Activated B cell treated with CpG ODN at 0.5 μM for 24 hours (primary cell): ENCODE measurements around the gene PTH2R. TPM values are rescaled to one million over a fixed set of nuclear protein-coding genes. Genes with fewer than 3 reads are reported as not detected.
"Not testable (repeated sequence)": the region's sequence is repeated elsewhere in the genome, so short reads cannot be mapped to it uniquely, and the experiment has no call there.

Experiments used
- ATAC-seq: fragments of 200-7000 bp; cut with Tn5 transposase; one replicate; pipeline ENCODE4 v1.10.0; 2021; ENCODE audit warnings: low read depth, mild to moderate bottlenecking, moderate library complexity
- CTCF ChIA-PET: fragments of 350-600 bp; sonication (Branson Sonifier 250); formaldehyde crosslinking; loops from one replicate; lab custom pipeline; 2021; ENCODE audit warnings: antibody characterized with exemption; lab: Charles Lee
- POLR2A ChIA-PET: fragments of 350-600 bp; sonication (Branson Sonifier 250); formaldehyde crosslinking; loops from one replicate; lab custom pipeline; 2021; ENCODE audit warnings: antibody characterized with exemption; lab: Charles Lee
- DNase-seq: peaks from one replicate; pipeline ENCODE4 v3.0.0; 2022
- H3K27ac Mint-ChIP-seq: one replicate; pipeline ENCODE4 v1.8.0; 2020; ENCODE audit warnings: mixed read lengths
- H3K27me3 Mint-ChIP-seq: one replicate; pipeline ENCODE4 v1.8.0; 2021; ENCODE audit warnings: mixed read lengths
- H3K36me3 Mint-ChIP-seq: one replicate; pipeline ENCODE4 v1.8.0; 2021; ENCODE audit warnings: low read depth, mixed read lengths
- H3K4me1 Mint-ChIP-seq: one replicate; pipeline ENCODE4 v1.8.0; 2021; ENCODE audit warnings: mixed read lengths
- H3K4me3 Mint-ChIP-seq: one replicate; pipeline ENCODE4 v1.8.0; 2020; ENCODE audit warnings: mild to moderate bottlenecking, mixed read lengths
- H3K9me3 Mint-ChIP-seq: one replicate; pipeline ENCODE4 v1.8.0; 2020; ENCODE audit warnings: mixed read lengths
- intact Hi-C: fragments of 100-400 bp; cut with micrococcal nuclease; formaldehyde crosslinking; loops from one replicate; pipeline ENCODE4 v1.15.1; 2024
- total RNA-seq: library from RNA; stranded (reverse); gene quantifications from 2 replicates; pipeline ENCODE4 v1.2.3, GENCODE V29; 2022
- TF ChIP-seq, protein P1 (sequence below): fragments of 200-600 bp; IDR thresholded peaks from one replicate; pipeline ENCODE4 v1.8.0; 2022; ENCODE audit warnings: antibody characterized with exemption, mild to moderate bottlenecking

Gene PTH2R
- total RNA-seq, 1 donor from 2014 or later, result 0.29 TPM

DNA sequence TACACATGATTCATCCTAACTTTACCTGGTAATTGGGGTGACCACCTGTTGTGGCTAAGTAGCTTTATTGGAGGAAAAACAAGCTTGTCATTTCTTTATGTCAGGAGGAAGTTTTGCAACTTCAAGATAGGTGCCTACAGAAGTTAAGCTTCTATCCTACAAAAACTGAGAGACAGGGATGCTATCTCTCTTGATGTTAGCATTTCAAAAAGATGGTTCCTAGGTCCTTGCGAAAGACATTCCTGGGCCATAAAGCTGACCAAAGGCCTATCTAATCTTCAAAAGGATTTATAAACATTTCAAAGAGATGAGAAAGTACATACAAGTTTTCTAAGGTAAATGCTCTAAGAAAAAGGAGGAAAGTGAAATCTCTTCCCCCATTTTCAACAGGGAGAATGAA lies 61.0 kb downstream of the PTH2R start:
- TF ChIP-seq, protein P1, sequence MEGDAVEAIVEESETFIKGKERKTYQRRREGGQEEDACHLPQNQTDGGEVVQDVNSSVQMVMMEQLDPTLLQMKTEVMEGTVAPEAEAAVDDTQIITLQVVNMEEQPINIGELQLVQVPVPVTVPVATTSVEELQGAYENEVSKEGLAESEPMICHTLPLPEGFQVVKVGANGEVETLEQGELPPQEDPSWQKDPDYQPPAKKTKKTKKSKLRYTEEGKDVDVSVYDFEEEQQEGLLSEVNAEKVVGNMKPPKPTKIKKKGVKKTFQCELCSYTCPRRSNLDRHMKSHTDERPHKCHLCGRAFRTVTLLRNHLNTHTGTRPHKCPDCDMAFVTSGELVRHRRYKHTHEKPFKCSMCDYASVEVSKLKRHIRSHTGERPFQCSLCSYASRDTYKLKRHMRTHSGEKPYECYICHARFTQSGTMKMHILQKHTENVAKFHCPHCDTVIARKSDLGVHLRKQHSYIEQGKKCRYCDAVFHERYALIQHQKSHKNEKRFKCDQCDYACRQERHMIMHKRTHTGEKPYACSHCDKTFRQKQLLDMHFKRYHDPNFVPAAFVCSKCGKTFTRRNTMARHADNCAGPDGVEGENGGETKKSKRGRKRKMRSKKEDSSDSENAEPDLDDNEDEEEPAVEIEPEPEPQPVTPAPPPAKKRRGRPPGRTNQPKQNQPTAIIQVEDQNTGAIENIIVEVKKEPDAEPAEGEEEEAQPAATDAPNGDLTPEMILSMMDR, result no peak
- intact Hi-C loops, result loop anchor here (2.0 to 10.0 kb wide), 3 partner anchors 1109 to 1727 kb away; no protein-coding TSS in a partner anchor
- no peaks in the 10 kb centered on the region for H3K36me3 Mint-ChIP-seq
- POLR2A ChIA-PET, result no interaction called here
- no peak overlapping the region for H3K27ac Mint-ChIP-seq
- DNase-seq (no peak), ATAC-seq (no peak)
- peaks cover 6% of the 10 kb centered on the region for H3K9me3 Mint-ChIP-seq
- no peak overlapping the region for H3K4me3 Mint-ChIP-seq
- peaks cover 16% of the 10 kb centered on the region for H3K27me3 Mint-ChIP-seq
- no peaks in the 10 kb centered on the region for H3K4me1 Mint-ChIP-seq
- CTCF ChIA-PET, result no interaction called here

DNA sequence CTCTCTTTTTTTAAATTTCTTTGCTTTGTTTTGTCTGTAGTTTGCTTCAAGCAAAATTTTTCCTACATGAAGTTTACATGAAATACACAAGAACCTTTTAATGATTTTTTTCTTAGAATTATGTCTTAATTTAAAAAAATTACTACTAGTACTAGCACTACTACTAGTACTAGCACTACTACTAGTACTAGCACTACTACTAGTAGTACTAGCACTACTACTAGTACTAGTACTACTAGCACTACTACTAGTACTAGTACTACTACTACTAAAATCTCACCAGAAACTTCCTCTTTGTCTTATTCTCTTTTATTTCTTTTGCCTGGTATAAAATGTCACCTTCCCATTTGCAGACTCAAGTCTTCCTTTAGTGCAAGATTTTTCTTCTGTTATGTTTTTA lies 71.1 kb downstream of the PTH2R start:
- TF ChIP-seq, protein P1, result no peak
- Mint-ChIP-seq H3K9me3 (peaks cover 2% of the 10 kb centered on the region), H3K27ac (no peak overlapping the region), H3K4me1 (peaks cover 6% of the 10 kb centered on the region), H3K27me3 (no peaks in the 10 kb centered on the region), H3K4me3 (no peak overlapping the region), H3K36me3 (no peaks in the 10 kb centered on the region)
- ATAC-seq (no peak), DNase-seq (no peak)
- intact Hi-C loops, result no loop called here
- POLR2A ChIA-PET, result no interaction called here
- CTCF ChIA-PET, result no interaction called here

DNA sequence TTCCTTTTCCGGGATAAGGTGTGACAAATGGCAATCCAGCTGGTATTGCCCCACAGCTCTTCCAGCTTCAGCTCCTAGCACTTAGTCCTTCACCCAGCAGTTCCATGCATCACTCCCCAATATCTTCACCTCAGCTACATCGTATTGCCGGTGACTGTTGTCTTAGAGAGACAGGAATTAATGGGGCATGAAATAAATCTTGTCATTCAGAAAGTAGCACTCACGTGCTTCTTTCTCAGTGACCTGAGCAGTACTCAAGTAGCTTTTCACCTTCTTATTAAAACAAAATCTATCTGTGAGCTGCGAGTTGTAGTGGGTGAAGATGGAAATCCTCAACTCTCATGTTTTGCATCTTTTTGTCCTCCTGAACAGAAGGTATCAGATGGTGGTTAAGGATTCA lies 72.8 kb downstream of the PTH2R start:
- intact Hi-C loops, result no loop called here
- Mint-ChIP-seq H3K4me1 (peaks cover 6% of the 10 kb centered on the region), H3K36me3 (no peaks in the 10 kb centered on the region), H3K27ac (no peak overlapping the region), H3K4me3 (no peak overlapping the region), H3K27me3 (no peaks in the 10 kb centered on the region), H3K9me3 (no peaks in the 10 kb centered on the region)
- ATAC-seq (no peak), DNase-seq (no peak)
- CTCF ChIA-PET, result interaction anchor here (1.0 kb wide), 1 partner anchor 13 kb away, joined by 3 read pairs; no protein-coding TSS in a partner anchor
- POLR2A ChIA-PET, result no interaction called here
- TF ChIP-seq, protein P1, result no peak

DNA sequence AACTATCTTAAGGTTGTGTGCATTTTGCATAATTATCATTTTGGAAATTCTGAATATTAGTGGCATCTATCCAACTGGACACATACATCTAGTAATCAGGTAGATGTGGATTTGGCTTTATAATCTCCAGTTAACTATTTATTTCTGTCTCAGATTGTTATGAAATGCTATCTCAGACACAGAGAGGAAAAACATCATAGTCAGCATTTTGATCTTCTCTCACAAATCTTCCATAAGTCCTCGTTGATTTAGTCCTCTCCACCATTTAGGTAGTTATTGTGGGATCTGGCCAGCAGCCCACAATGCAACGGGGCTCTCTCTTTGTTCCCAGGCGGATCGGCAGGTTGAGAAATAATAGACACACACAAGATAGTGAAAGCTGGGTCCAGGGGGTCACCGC lies 75.4 kb downstream of the PTH2R start:
- H3K4me1 Mint-ChIP-seq, POLR2A ChIA-PET, ATAC-seq, DNase-seq, H3K27me3 Mint-ChIP-seq, H3K27ac Mint-ChIP-seq, H3K36me3 Mint-ChIP-seq, H3K9me3 Mint-ChIP-seq, H3K4me3 Mint-ChIP-seq, CTCF ChIA-PET, intact Hi-C loops: not testable (repeated sequence)

DNA sequence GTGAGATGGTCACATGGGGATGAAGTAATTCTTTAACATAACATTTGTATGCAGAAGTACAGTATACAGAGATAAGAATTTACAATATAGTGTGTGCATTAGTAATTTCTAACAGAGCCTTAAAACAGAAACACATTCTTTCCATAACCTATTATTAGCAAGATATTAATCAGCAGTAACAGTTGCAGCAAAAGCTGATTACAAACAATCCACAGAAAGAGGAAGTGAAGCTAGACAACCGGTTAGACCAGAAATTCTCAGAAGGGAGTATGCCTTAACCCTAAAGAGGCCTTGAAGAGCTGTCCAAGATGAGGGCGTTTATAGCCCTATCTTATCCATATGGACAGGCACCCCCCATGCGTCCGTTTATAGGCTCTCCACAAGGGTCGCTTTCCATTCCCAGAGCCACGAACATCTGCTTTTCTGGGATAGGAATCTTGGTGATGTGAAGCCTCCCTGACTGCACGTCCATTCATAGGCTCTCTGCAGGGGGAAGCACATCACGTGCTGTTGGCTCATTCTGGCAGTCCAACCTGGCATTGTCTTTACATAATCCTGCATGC lies 75.9 kb downstream of the PTH2R start:
- ATAC-seq, CTCF ChIA-PET: not testable (repeated sequence)

DNA sequence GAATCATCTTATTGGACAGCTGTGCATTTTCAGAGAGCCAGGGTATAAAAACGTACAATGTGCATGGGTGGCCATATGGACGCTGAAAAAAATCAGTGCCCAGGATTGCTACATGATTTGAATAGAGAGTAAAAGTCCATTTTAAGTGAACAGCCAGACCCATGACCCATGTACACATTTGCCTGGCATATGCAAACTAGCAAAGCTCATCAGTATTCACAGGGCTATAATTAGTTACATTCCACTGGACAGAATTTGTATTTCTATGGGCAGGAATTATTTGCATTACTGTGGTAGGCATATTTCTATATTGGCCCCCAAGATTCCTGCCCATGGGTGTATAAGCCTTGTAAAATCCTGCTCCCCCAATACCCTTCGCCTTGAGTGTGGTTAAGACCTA lies 78.8 kb downstream of the PTH2R start:
- no peaks in the 10 kb centered on the region for H3K36me3 Mint-ChIP-seq
- peaks cover 2% of the 10 kb centered on the region for H3K9me3 Mint-ChIP-seq
- no peaks in the 10 kb centered on the region for H3K27me3 Mint-ChIP-seq
- ATAC-seq, result no peak
- DNase-seq, result no peak
- intact Hi-C loops, result no loop called here
- H3K27ac Mint-ChIP-seq, result no peak overlapping the region
- TF ChIP-seq, protein P1, result no peak
- ChIA-PET CTCF (no interaction called here), POLR2A (no interaction called here)
- peaks cover 6% of the 10 kb centered on the region for H3K4me1 Mint-ChIP-seq
- H3K4me3 Mint-ChIP-seq, result no peak overlapping the region

More for the DNA sequence above, 75.9 kb downstream of the PTH2R start:
- H3K4me3 Mint-ChIP-seq, H3K27me3 Mint-ChIP-seq, H3K4me1 Mint-ChIP-seq, H3K9me3 Mint-ChIP-seq, intact Hi-C loops, H3K27ac Mint-ChIP-seq, H3K36me3 Mint-ChIP-seq, DNase-seq, POLR2A ChIA-PET: not testable (repeated sequence)
